Hepatocyte (in vitro differentiated cells): Measurements from ENCODE around the gene RTTN.

Experiments used
- CTCF ChIP-seq: fragments of 200-600 bp; sonication (generic); IDR thresholded peaks from 2 replicates; pipeline ENCODE4 v1.5.1; 2016; ENCODE audit warnings: antibody characterized with exemption, mild to moderate bottlenecking; ENCODE audit not compliant: poor library complexity
- EZH2 ChIP-seq: fragments of 200-600 bp; sonication (generic); IDR thresholded peaks from 2 replicates; pipeline ENCODE4 v1.6.1; 2016; ENCODE audit warnings: antibody characterized with exemption, mild to moderate bottlenecking, borderline replicate concordance
- EZH2phosphoT487 ChIP-seq: fragments of 200-600 bp; sonication (generic); IDR thresholded peaks from one replicate; pipeline ENCODE4 v1.6.1; 2018; ENCODE audit warnings: antibody characterized with exemption, mild to moderate bottlenecking, low read depth, moderate library complexity; ENCODE audit not compliant: unreplicated experiment, severe bottlenecking

GRCh38 chr18:70031221-70031620 is 174.3 kb downstream of the RTTN start:
- TF ChIP-seq CTCF (no peak), EZH2 (no peak), EZH2phosphoT487 (no peak)
